DND-41 (cell line): Measurements from ENCODE around the gene GRIN2A.

ENCODE experiments used
- ATAC-seq: fragments of 200-7000 bp; cut with Tn5 transposase; 3 replicates; pipeline ENCODE4 v1.9.1; 2021; ENCODE audit warnings: low read depth; ENCODE audit not compliant: insufficient read depth
- DNase-seq: peaks from one replicate; pipeline ENCODE4 v3.0.0-alpha.2; 2020
- H2AFZ ChIP-seq: 2 replicates; pipeline ENCODE4 v1.6.0; 2012; ENCODE audit warnings: low read depth, low read length
- H3K27ac ChIP-seq: 2 replicates; pipeline ENCODE4 v1.5.1; 2012; ENCODE audit warnings: low read length, inconsistent platforms
- H3K27me3 ChIP-seq: fragments of 200-600 bp; sonication (generic); 2 replicates; pipeline ENCODE4 v1.6.0; 2012; ENCODE audit warnings: low read length, mild to moderate bottlenecking, inconsistent platforms; ENCODE audit not compliant: insufficient read depth, poor library complexity
- H3K36me3 ChIP-seq: 2 replicates; pipeline ENCODE4 v1.5.1; 2012; ENCODE audit warnings: low read length, inconsistent platforms; ENCODE audit not compliant: insufficient read depth
- H3K4me1 ChIP-seq: 2 replicates; pipeline ENCODE4 v1.5.1; 2012; ENCODE audit warnings: mild to moderate bottlenecking, low read length; ENCODE audit not compliant: insufficient read depth
- H3K4me2 ChIP-seq: 2 replicates; pipeline ENCODE4 v1.6.0; 2012; ENCODE audit warnings: mild to moderate bottlenecking, moderate library complexity, low read length, inconsistent platforms; ENCODE audit not compliant: insufficient read depth
- H3K4me3 ChIP-seq, 2 experiments: fragments of 200-600 bp in 1 of 2; shearing (Covaris generic) in 1 of 2; 2 replicates each; pipeline ENCODE4 v1.5.1; 2012 to 2016; ENCODE audit warnings: inconsistent platforms in 2 of 2, low read length in 2 of 2, mild to moderate bottlenecking in 2 of 2, low read depth in 1 of 2, moderate library complexity in 1 of 2
- H3K79me2 ChIP-seq: 2 replicates; pipeline ENCODE4 v1.6.0; 2012; ENCODE audit warnings: low read length, inconsistent platforms; ENCODE audit not compliant: insufficient read depth
- H3K9ac ChIP-seq: 2 replicates; pipeline ENCODE4 v1.6.0; 2012; ENCODE audit warnings: low read depth, mild to moderate bottlenecking, inconsistent platforms, low read length, moderate library complexity
- H3K9me3 ChIP-seq: 2 replicates; pipeline ENCODE4 v1.5.1; 2012; ENCODE audit warnings: low read length, moderate library complexity, mild to moderate bottlenecking, inconsistent platforms; ENCODE audit not compliant: insufficient read depth, severe bottlenecking
- H4K20me1 ChIP-seq: 2 replicates; pipeline ENCODE4 v1.6.0; 2012; ENCODE audit warnings: low read length; ENCODE audit not compliant: insufficient read depth
- EZH2 ChIP-seq: IDR thresholded peaks from 3 replicates; pipeline ENCODE4 v1.6.1; 2012; ENCODE audit warnings: borderline replicate concordance, low read depth, mild to moderate bottlenecking, moderate library complexity, low read length, inconsistent platforms; ENCODE audit not compliant: severe bottlenecking
- TF ChIP-seq, protein P1 (sequence below): IDR thresholded peaks from 2 replicates; pipeline ENCODE4 v1.5.1; 2012; ENCODE audit warnings: borderline replicate concordance, low read length, moderate library complexity, mild to moderate bottlenecking; ENCODE audit not compliant: poor library complexity, severe bottlenecking; ENCODE audit errors: extremely low read depth

GRIN2A gene

GRCh38 chr16:10020866-10021265 is 161.4 kb downstream of the GRIN2A start:
- no peaks in the 10 kb centered on the region for H4K20me1 ChIP-seq
- no peaks in the 10 kb centered on the region for H3K36me3 ChIP-seq
- H3K4me1 ChIP-seq, result no peaks in the 10 kb centered on the region
- no peak overlapping the region for H3K4me3 ChIP-seq
- no peak overlapping the region for H3K9ac ChIP-seq
- H2AFZ ChIP-seq, result no peak overlapping the region
- DNase-seq, result no peak
- no peaks in the 10 kb centered on the region for H3K27me3 ChIP-seq
- TF ChIP-seq, protein P1, sequence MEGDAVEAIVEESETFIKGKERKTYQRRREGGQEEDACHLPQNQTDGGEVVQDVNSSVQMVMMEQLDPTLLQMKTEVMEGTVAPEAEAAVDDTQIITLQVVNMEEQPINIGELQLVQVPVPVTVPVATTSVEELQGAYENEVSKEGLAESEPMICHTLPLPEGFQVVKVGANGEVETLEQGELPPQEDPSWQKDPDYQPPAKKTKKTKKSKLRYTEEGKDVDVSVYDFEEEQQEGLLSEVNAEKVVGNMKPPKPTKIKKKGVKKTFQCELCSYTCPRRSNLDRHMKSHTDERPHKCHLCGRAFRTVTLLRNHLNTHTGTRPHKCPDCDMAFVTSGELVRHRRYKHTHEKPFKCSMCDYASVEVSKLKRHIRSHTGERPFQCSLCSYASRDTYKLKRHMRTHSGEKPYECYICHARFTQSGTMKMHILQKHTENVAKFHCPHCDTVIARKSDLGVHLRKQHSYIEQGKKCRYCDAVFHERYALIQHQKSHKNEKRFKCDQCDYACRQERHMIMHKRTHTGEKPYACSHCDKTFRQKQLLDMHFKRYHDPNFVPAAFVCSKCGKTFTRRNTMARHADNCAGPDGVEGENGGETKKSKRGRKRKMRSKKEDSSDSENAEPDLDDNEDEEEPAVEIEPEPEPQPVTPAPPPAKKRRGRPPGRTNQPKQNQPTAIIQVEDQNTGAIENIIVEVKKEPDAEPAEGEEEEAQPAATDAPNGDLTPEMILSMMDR, result no peak
- no peak for TF ChIP-seq EZH2
- H3K4me2 ChIP-seq, result no peak overlapping the region
- H3K9me3 ChIP-seq, result no peaks in the 10 kb centered on the region
- ATAC-seq, result no peak
- H3K79me2 ChIP-seq, result no peaks in the 10 kb centered on the region
- no peak overlapping the region for H3K27ac ChIP-seq

- ATAC-seq (no peak), DNase-seq (no peak)
- Histone ChIP-seq H3K4me2 (no peak overlapping the region), H3K36me3 (no peaks in the 10 kb centered on the region), H3K9ac (no peak overlapping the region), H3K79me2 (no peaks in the 10 kb centered on the region), H3K4me1 (no peaks in the 10 kb centered on the region), H3K27me3 (no peaks in the 10 kb centered on the region), H3K4me3 (no peak overlapping the region), H2AFZ (no peak overlapping the region), H3K9me3 (no peaks in the 10 kb centered on the region), H4K20me1 (no peaks in the 10 kb centered on the region), H3K27ac (no peak overlapping the region)
- TF ChIP-seq EZH2, result no peak
- TF ChIP-seq, protein P1, result no peak
Observed at GRCh38 chr16:10016752-10017151, 165.5 kb downstream of the GRIN2A start.

- TF ChIP-seq, protein P1, result no peak
- no peak for TF ChIP-seq EZH2
- no peaks in the 10 kb centered on the region for H3K9me3 ChIP-seq
- H3K36me3 ChIP-seq, result no peaks in the 10 kb centered on the region
- no peaks in the 10 kb centered on the region for H3K79me2 ChIP-seq
- H2AFZ ChIP-seq, result no peak overlapping the region
- H4K20me1 ChIP-seq, result no peaks in the 10 kb centered on the region
- no peak overlapping the region for H3K4me2 ChIP-seq
- ATAC-seq, result no peak
- H3K4me3 ChIP-seq, result no peak overlapping the region
- no peak overlapping the region for H3K9ac ChIP-seq
- H3K27me3 ChIP-seq, result peaks cover 5% of the 10 kb centered on the region
- H3K4me1 ChIP-seq, result no peaks in the 10 kb centered on the region
- no peak overlapping the region for H3K27ac ChIP-seq
- no peak for DNase-seq
Observed at GRCh38 chr16:10015397-10015796, 166.8 kb downstream of the GRIN2A start.

DNA sequence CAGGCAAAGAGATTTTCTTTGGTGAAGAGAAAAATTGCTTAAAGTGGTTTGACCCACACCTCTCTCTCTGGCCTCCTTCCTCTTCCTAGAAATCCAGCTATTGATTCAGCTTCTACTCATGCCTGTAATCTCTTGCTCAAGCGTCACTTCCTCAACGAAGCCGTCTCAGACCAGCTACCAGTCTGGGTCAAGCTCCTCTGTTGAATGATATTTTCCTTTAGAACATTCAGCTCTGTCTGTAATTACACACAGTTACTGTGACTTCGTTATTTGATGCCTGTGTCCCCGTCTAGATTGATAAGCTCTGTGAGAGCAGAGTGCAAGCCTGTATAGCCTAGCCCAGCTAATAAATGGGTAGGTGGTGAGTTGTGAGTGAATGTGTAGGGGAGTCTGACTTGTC is 168.5 kb downstream of the GRIN2A start:
- H3K27me3 ChIP-seq, result peaks cover 8% of the 10 kb centered on the region
- no peaks in the 10 kb centered on the region for H4K20me1 ChIP-seq
- DNase-seq (no peak), ATAC-seq (no peak)
- H3K4me1 ChIP-seq, result no peaks in the 10 kb centered on the region
- no peak overlapping the region for H3K4me3 ChIP-seq
- no peaks in the 10 kb centered on the region for H3K36me3 ChIP-seq
- no peak overlapping the region for H3K4me2 ChIP-seq
- TF ChIP-seq EZH2, result no peak
- TF ChIP-seq, protein P1, result no peak
- H3K9me3 ChIP-seq, result no peaks in the 10 kb centered on the region
- no peaks in the 10 kb centered on the region for H3K79me2 ChIP-seq
- no peak overlapping the region for H2AFZ ChIP-seq
- no peak overlapping the region for H3K9ac ChIP-seq
- no peak overlapping the region for H3K27ac ChIP-seq
